ENCODE results near the gene CSNK1A1L. TPM values are rescaled to one million over a fixed set of nuclear protein-coding genes. Genes with fewer than 3 reads are reported as not detected.

CSNK1A1L gene
- total and polyA plus RNA-seq, 8 donors = not detected

GRCh38 chr13:37143911-37144310, 38.4 kb upstream of the CSNK1A1L start:
- Histone ChIP-seq H3K9me3 (no peaks in the 10 kb centered on the region), H3K27me3 (no peaks in the 10 kb centered on the region), H3K4me3 (no peak overlapping the region), H3K27ac (no peak overlapping the region), H3K36me3 (no peaks in the 10 kb centered on the region), H3K4me1 (no peaks in the 10 kb centered on the region)
- no peak for DNase-seq
- intact Hi-C loops (cut with DNase I; ENCODE audit: low total_unique reads) = no loop called here
- TF ChIP-seq POLR2A (IDR thresholded peaks at IDR 0.05) (no peak), POLR2AphosphoS5 (IDR thresholded peaks at IDR 0.05) (no peak), EP300 (IDR thresholded peaks at IDR 0.05) (no peak), CTCF (IDR thresholded peaks at IDR 0.05) (no peak)
- 5 to 15% (median 11%) methylated on average over 1 of the region's 1 CpG for WGBS, 5 donors

GRCh38 chr13:37142877-37143276, 37.4 kb upstream of the CSNK1A1L start:
- intact Hi-C loops (cut with DNase I; ENCODE audit: low total_unique reads) = no loop called here
- 88 to 98% (median 95%) methylated on average over 1 of the region's 1 CpG for whole genome bisulfite sequencing, 5 donors
- no peaks in the 10 kb centered on the region for H3K4me1 ChIP-seq

DNA sequence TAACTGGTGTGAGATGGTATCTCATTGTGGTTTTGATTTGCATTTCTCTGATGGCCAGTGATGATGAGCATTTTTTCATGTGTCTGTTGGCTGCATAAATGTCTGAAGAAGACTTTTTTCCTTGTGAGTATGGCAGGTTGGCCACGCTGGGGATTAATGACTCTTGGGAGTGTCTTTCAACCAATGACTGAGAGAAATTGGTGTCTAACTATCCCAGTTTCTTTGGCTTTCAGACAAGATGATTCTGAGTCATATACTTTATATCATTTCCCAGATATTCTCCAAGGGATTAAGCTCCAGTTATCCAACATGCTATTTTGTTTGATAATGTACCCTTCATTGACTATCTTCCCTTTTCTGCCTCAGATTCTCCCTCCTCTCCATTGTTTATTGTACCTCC, 35.5 kb upstream of the CSNK1A1L start:
- no peaks in the 10 kb centered on the region for H3K9me3 ChIP-seq
- no peaks in the 10 kb centered on the region for H3K4me1 ChIP-seq
- TF ChIP-seq POLR2AphosphoS5 (IDR thresholded peaks at IDR 0.05) (no peak), CTCF (IDR thresholded peaks at IDR 0.05) (no peak), EP300 (IDR thresholded peaks at IDR 0.05) (no peak), POLR2A (IDR thresholded peaks at IDR 0.05) (no peak)
- intact Hi-C loops (cut with DNase I; ENCODE audit: low total_unique reads) = no loop called here
- H3K27me3 ChIP-seq = no peaks in the 10 kb centered on the region
- H3K36me3 ChIP-seq = no peaks in the 10 kb centered on the region
- DNase-seq = no peak
- no peak overlapping the region for H3K27ac ChIP-seq
- WGBS, 5 donors = 71 to 100% (median 77%) methylated on average over 1 of the region's 1 CpG
- no peak overlapping the region for H3K4me3 ChIP-seq

More at GRCh38 chr13:37142877-37143276, 37.4 kb upstream of the CSNK1A1L start:
- no peak for TF ChIP-seq EP300 (IDR thresholded peaks at IDR 0.05)
- TF ChIP-seq POLR2A (IDR thresholded peaks at IDR 0.05) = no peak
- TF ChIP-seq CTCF (IDR thresholded peaks at IDR 0.05) = no peak
- no peak for TF ChIP-seq POLR2AphosphoS5 (IDR thresholded peaks at IDR 0.05)
- Histone ChIP-seq H3K27me3 (no peaks in the 10 kb centered on the region), H3K4me3 (no peak overlapping the region), H3K9me3 (no peaks in the 10 kb centered on the region), H3K36me3 (no peaks in the 10 kb centered on the region), H3K27ac (no peak overlapping the region)
- DNase-seq = no peak

DNA sequence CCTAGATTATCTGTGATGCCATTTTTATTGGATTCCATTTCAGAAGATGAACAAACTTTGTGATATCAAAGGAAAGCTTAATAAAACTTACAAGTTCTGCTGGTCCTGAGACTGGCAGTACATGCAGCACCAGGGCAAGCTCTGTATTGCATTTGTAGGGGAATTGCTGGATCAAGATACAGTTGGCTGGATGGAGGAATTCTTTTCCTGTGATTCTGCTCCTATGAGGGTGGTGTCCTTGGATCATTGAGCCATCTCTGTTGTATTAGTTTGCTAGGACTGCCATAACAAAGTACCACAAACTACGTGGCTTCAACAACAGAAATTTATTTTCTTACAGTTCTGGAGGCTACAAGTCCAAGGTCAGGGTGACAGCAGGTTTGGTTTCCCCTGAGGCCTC, 33.9 kb upstream of the CSNK1A1L start:
- H3K4me3 ChIP-seq = no peak overlapping the region
- H3K4me1 ChIP-seq = no peaks in the 10 kb centered on the region
- no peaks in the 10 kb centered on the region for H3K27me3 ChIP-seq
- 61 to 79% (median 73%) methylated on average over 1 of the region's 1 CpG for WGBS, 5 donors
- no peak overlapping the region for H3K27ac ChIP-seq
- no peak for DNase-seq
- no peaks in the 10 kb centered on the region for H3K9me3 ChIP-seq
- H3K36me3 ChIP-seq = no peaks in the 10 kb centered on the region
- intact Hi-C loops (cut with DNase I; ENCODE audit: low total_unique reads) = no loop called here
- TF ChIP-seq CTCF (IDR thresholded peaks at IDR 0.05) (no peak), EP300 (IDR thresholded peaks at IDR 0.05) (no peak), POLR2A (IDR thresholded peaks at IDR 0.05) (no peak), POLR2AphosphoS5 (IDR thresholded peaks at IDR 0.05) (no peak)
